Cardiac fibroblast (primary cell): Measurements from ENCODE around the gene ABHD3.
A peak's percentile ranks its signal among the peaks of the same experiment; 100 is the strongest.
"Not testable (repeated sequence)": the region's sequence is repeated elsewhere in the genome, so short reads cannot be mapped to it uniquely, and the experiment has no call there.

Experiments
- DNase-seq, 2 donors: peaks; one replicate each; pipeline versions ENCODE4 v3.0.0 to v3.0.0-alpha.2; 2010; ENCODE audit warnings: low read depth in 2 of 2
- H3K4me3 ChIP-seq, 2 donors: replicated peaks in 1 of 2; 1 replicate in 1 of 2; 2 replicates in 1 of 2; pipeline ENCODE4 v1.5.1; 2011; ENCODE audit warnings: low read depth in 2 of 2, low read length in 2 of 2, mild to moderate bottlenecking in 2 of 2, moderate library complexity in 1 of 2
- TF ChIP-seq, protein P1 (sequence below): IDR thresholded peaks from one replicate; pipeline ENCODE4 v1.5.1; 2011; ENCODE audit warnings: low read depth, mild to moderate bottlenecking, low read length, inconsistent platforms

The ABHD3 gene

GRCh38 chr18:21686282-21687105 is 18.1 kb downstream of the ABHD3 start:
- TF ChIP-seq, protein P1, sequence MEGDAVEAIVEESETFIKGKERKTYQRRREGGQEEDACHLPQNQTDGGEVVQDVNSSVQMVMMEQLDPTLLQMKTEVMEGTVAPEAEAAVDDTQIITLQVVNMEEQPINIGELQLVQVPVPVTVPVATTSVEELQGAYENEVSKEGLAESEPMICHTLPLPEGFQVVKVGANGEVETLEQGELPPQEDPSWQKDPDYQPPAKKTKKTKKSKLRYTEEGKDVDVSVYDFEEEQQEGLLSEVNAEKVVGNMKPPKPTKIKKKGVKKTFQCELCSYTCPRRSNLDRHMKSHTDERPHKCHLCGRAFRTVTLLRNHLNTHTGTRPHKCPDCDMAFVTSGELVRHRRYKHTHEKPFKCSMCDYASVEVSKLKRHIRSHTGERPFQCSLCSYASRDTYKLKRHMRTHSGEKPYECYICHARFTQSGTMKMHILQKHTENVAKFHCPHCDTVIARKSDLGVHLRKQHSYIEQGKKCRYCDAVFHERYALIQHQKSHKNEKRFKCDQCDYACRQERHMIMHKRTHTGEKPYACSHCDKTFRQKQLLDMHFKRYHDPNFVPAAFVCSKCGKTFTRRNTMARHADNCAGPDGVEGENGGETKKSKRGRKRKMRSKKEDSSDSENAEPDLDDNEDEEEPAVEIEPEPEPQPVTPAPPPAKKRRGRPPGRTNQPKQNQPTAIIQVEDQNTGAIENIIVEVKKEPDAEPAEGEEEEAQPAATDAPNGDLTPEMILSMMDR = no peak
- H3K4me3 ChIP-seq = no peak overlapping the region
- peak in 1 of 2 donors; percentile 29 for DNase-seq

- DNase-seq, H3K4me3 ChIP-seq: not testable (repeated sequence)
Observed at GRCh38 chr18:21685556-21685981, 19.0 kb downstream of the ABHD3 start.

GRCh38 chr18:21684731-21685130 is 19.8 kb downstream of the ABHD3 start:
- H3K4me3 ChIP-seq = no peak overlapping the region
- DNase-seq = no peak
- TF ChIP-seq, protein P1 = no peak

GRCh38 chr18:21682371-21683051 is 22.1 kb downstream of the ABHD3 start:
- peak; percentile 80 to 81 for DNase-seq
- H3K4me3 ChIP-seq = peak overlapping the region; percentile 17 to 34
- TF ChIP-seq, protein P1 = no peak

DNA sequence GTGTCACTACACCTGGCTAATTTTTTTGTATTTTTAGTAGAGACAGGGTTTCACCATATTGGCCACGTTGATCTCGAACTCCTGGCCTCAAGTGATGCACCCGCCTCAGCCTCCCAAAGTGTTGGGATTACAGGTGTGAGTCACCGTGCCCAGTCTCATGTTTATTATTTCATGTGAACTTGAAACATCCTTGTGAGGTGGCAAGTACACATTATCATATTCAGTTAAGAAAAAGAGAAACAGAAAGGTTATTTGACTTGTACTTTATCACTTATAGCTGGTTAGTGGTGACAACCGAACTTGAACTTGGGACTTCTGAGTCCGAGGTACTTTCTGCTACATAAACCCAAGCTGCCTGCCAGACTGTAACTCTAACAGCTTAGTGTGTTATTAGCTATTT is 24.4 kb downstream of the ABHD3 start:
- H3K4me3 ChIP-seq = no peak overlapping the region
- no peak for DNase-seq
- TF ChIP-seq, protein P1 = no peak

DNA sequence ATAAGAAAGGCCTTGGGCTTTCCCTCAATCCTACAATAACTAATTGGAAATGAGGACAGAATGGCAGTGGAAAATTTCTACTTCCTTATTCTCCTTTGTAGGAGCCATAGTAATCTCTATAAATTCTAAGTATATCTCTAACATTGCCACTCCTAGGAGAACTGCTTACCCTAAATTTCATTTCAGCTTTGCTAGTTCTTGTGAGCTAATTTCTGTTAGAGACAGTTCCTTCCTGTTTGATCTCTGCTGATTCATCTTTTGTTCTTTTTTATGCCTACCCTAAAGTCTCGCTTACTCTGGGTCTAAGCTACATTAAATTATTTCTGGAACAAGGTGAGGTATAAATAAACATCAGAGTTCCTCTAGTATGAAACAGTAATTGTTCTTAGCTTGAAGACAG is 25.7 kb downstream of the ABHD3 start:
- H3K4me3 ChIP-seq = no peak overlapping the region
- no peak for DNase-seq
- TF ChIP-seq, protein P1 = no peak

DNA sequence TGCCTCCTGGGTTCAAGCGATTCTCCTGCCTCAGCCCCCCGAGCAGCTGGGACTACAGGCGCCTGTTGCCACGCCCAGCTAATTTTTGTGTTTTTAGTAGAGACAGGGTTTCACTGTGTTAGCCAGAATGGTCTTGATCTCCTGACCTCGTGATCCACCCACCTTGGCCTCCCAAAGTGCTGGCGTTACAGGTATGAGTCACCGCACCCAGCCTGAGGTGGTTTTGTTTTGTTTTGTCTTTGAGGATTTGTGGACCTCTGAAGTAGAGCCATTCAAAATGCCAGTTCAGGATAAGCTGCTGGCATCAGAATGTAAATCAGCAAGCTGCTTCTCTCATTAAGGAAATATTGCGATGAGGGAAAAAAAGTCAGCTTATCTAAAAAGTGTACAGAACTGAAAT is 29.2 kb downstream of the ABHD3 start:
- DNase-seq, H3K4me3 ChIP-seq: not testable (repeated sequence)
